GM23338 (cell line): ENCODE data around the gene AGPS.

ENCODE experiments used
- CREB1 ChIP-seq: fragments of 250-450 bp; sonication (Bioruptor Pico); IDR thresholded peaks from 2 replicates; pipeline ENCODE4 v1.5.0; 2020; ENCODE audit warnings: low read depth, mild to moderate bottlenecking, moderate library complexity
- CTCF ChIP-seq, 2 experiments: fragments of 200-600 bp in 1 of 2; sonication (generic) in 1 of 2; conservative IDR thresholded peaks; 2 replicates each; pipeline versions ENCODE4 v1.5.1 to v1.6.1; 2016 to 2017; ENCODE audit warnings: antibody characterized with exemption in 2 of 2, low read depth in 2 of 2, mild to moderate bottlenecking in 2 of 2, moderate library complexity in 1 of 2
- EZH2 ChIP-seq: fragments of 200-600 bp; sonication (generic); IDR thresholded peaks from one replicate; pipeline ENCODE4 v1.8.0; 2017; ENCODE audit warnings: antibody characterized with exemption, mild to moderate bottlenecking, low read depth; ENCODE audit not compliant: unreplicated experiment
- EZH2phosphoT487 ChIP-seq: fragments of 200-600 bp; sonication (generic); IDR thresholded peaks from one replicate; pipeline ENCODE4 v1.8.1; 2018; ENCODE audit warnings: antibody characterized with exemption; ENCODE audit not compliant: unreplicated experiment
- NANOG ChIP-seq: IDR thresholded peaks from 2 replicates; pipeline ENCODE4 v1.6.1; 2016; ENCODE audit warnings: antibody characterized with exemption, borderline replicate concordance
- POLR2AphosphoS5 ChIP-seq: IDR thresholded peaks from 2 replicates; pipeline ENCODE4 v1.6.1; 2016; ENCODE audit warnings: antibody characterized with exemption, low read depth
- REST ChIP-seq: IDR thresholded peaks from one replicate; pipeline ENCODE4 v1.6.1; 2018; ENCODE audit warnings: antibody characterized with exemption; ENCODE audit not compliant: unreplicated experiment
- ZNF114 ChIP-seq: fragments of 250-450 bp; sonication (Bioruptor Pico); IDR thresholded peaks from 2 replicates; pipeline ENCODE4 v1.5.0; 2020; ENCODE audit warnings: mild to moderate bottlenecking, moderate library complexity
- ZNF331 ChIP-seq: fragments of 250-450 bp; sonication (Bioruptor Pico); IDR thresholded peaks from 2 replicates; pipeline ENCODE4 v1.5.0; 2020; ENCODE audit warnings: low read depth, mild to moderate bottlenecking, moderate library complexity

- no peak for TF ChIP-seq EZH2
- no peak for TF ChIP-seq EZH2phosphoT487
- TF ChIP-seq POLR2AphosphoS5: no peak
- TF ChIP-seq NANOG: no peak
- TF ChIP-seq CTCF (conservative IDR thresholded peaks at IDR 0.05; ENCODE audit: low read depth in 2 of 2): no peak
- TF ChIP-seq REST: no peak
- no peak for TF ChIP-seq CREB1 (CRISPR knock-in tag)
- TF ChIP-seq ZNF114 (CRISPR knock-in tag): no peak
- TF ChIP-seq ZNF331 (CRISPR knock-in tag): no peak
Observed at GRCh38 chr2:177542396-177542795, 149.8 kb downstream of the AGPS start.
